SK-N-SH (cell line): ENCODE measurements around the gene ANO10. TPM values are rescaled to one million over a fixed set of nuclear protein-coding genes. Genes with fewer than 3 reads are reported as not detected.
"Not testable (repeated sequence)": the region's sequence is repeated elsewhere in the genome, so short reads cannot be mapped to it uniquely, and the experiment has no call there.

Experiments used
- CTCF ChIA-PET: fragments of 300-600, 350-600 bp; formaldehyde crosslinking; extraction: SDS; loops from one replicate; lab custom pipeline; 2021; lab: Yijun Ruan, JAX
- POLR2A ChIA-PET: fragments of 350-600 bp; sonication (Branson Sonifier 250); formaldehyde crosslinking; extraction: SDS; loops from one replicate; lab custom pipeline; 2020; ENCODE audit warnings: antibody characterized with exemption, inconsistent platforms; lab: Yijun Ruan, JAX
- DNase-seq: peaks from one replicate; pipeline ENCODE4 v3.0.0; 2012
- H2AFZ ChIP-seq: fragments of 200-600 bp; sonication (generic); 2 replicates; pipeline ENCODE4 v1.8.1; 2016; ENCODE audit warnings: antibody characterized with exemption, mild to moderate bottlenecking, low read depth
- H3F3A ChIP-seq: fragments of 200-600 bp; sonication (generic); replicated peaks from 2 replicates; pipeline ENCODE3; 2016; ENCODE audit warnings: antibody characterized with exemption, mild to moderate bottlenecking; ENCODE audit not compliant: insufficient read depth
- H3K27ac ChIP-seq, 2 experiments: fragments of 200-500 bp in 1 of 2; fragments of 200-600 bp in 1 of 2; sonication (Bioruptor generic) in 1 of 2; sonication (generic), shearing (Covaris generic) in 1 of 2; 2 replicates each; pipeline versions ENCODE4 v1.5.1 to v1.6.1; 2014 to 2016; ENCODE audit warnings: low read depth in 2 of 2, inconsistent platforms in 1 of 2, low read length in 1 of 2, mild to moderate bottlenecking in 1 of 2, mixed read lengths in 1 of 2
- H3K27me3 ChIP-seq: fragments of 200-600 bp; sonication (generic), shearing (Covaris generic); 2 replicates; pipeline ENCODE4 v1.6.1; 2016; ENCODE audit warnings: mixed run types; ENCODE audit not compliant: insufficient read depth
- H3K36me3 ChIP-seq, 2 experiments: fragments of 200-500 bp in 1 of 2; fragments of 200-600 bp in 1 of 2; sonication (Bioruptor generic) in 1 of 2; sonication (generic) in 1 of 2; replicated peaks in 1 of 2; 2 replicates each; pipeline versions ENCODE3 to v1.5.1; 2014 to 2016; ENCODE audit warnings: low read length in 1 of 2, mild to moderate bottlenecking in 1 of 2; ENCODE audit not compliant: insufficient read depth in 2 of 2, control insufficient read depth in 1 of 2
- H3K4me1 ChIP-seq, 2 experiments: fragments of 200-500 bp in 1 of 2; fragments of 200-600 bp in 1 of 2; sonication (Bioruptor generic) in 1 of 2; sonication (generic), shearing (Covaris generic) in 1 of 2; 2 replicates each; pipeline versions ENCODE4 v1.5.1 to v1.6.1; 2014 to 2016; ENCODE audit warnings: low read depth in 1 of 2, low read length in 1 of 2, mixed run types in 1 of 2; ENCODE audit not compliant: insufficient read depth in 2 of 2, control insufficient read depth in 1 of 2
- H3K4me2 ChIP-seq: fragments of 200-600 bp; sonication (generic), shearing (Covaris generic); 2 replicates; pipeline ENCODE4 v1.6.1; 2017; ENCODE audit warnings: mixed run types
- H3K4me3 ChIP-seq, 2 experiments: fragments of 200-500 bp in 1 of 2; fragments of 200-600 bp in 1 of 2; sonication (Bioruptor generic) in 1 of 2; sonication (generic), shearing (Covaris generic) in 1 of 2; 2 replicates each; pipeline versions ENCODE4 v1.5.1 to v1.8.1; 2014 to 2016; ENCODE audit warnings: low read depth in 2 of 2, inconsistent platforms in 1 of 2, low read length in 1 of 2, mild to moderate bottlenecking in 1 of 2, mixed read lengths in 1 of 2, moderate library complexity in 1 of 2
- H3K79me2 ChIP-seq: fragments of 200-600 bp; sonication (generic); 2 replicates; pipeline ENCODE4 v1.8.1; 2017; ENCODE audit warnings: mild to moderate bottlenecking; ENCODE audit not compliant: insufficient read depth
- H3K9ac ChIP-seq: fragments of 200-600 bp; sonication (generic); 2 replicates; pipeline ENCODE4 v1.6.1; 2017; ENCODE audit warnings: mixed run types
- H3K9me2 ChIP-seq: fragments of 200-600 bp; sonication (generic); 2 replicates; pipeline ENCODE4 v1.6.1; 2017; ENCODE audit warnings: mixed run types
- H3K9me3 ChIP-seq: fragments of 200-600 bp; sonication (generic); 2 replicates; pipeline ENCODE4 v1.6.1; 2017; ENCODE audit warnings: mixed run types, mild to moderate bottlenecking, moderate library complexity
- H4K20me1 ChIP-seq: fragments of 200-600 bp; sonication (generic); 2 replicates; pipeline ENCODE4 v1.6.1; 2017; ENCODE audit warnings: mild to moderate bottlenecking, mixed run types; ENCODE audit not compliant: insufficient read depth
- CTCF ChIP-seq: fragments of 200-600 bp; sonication (generic); IDR thresholded peaks from 2 replicates; pipeline ENCODE4 v1.6.1; 2017; ENCODE audit warnings: antibody characterized with exemption, mild to moderate bottlenecking, moderate library complexity
- ELF1 ChIP-seq: IDR thresholded peaks from 2 replicates; pipeline ENCODE4 v1.4.0; 2012
- FOSL2 ChIP-seq: IDR thresholded peaks from 2 replicates; pipeline ENCODE4 v1.4.0; 2012; ENCODE audit warnings: low read depth, mild to moderate bottlenecking, moderate library complexity, borderline replicate concordance
- JUND ChIP-seq: IDR thresholded peaks from 2 replicates; pipeline ENCODE4 v1.4.0; 2012
- MEF2A ChIP-seq: IDR thresholded peaks from 2 replicates; pipeline ENCODE4 v1.4.0; 2012; ENCODE audit warnings: low read depth, borderline replicate concordance
- NFIC ChIP-seq: IDR thresholded peaks from 2 replicates; pipeline ENCODE4 v1.4.0; 2012; ENCODE audit warnings: borderline replicate concordance
- PBX3 ChIP-seq: IDR thresholded peaks from 2 replicates; pipeline ENCODE4; 2012
- RAD21 ChIP-seq: IDR thresholded peaks from 2 replicates; pipeline ENCODE4 v1.6.1; 2012; ENCODE audit warnings: mild to moderate bottlenecking, low read length
- RXRA ChIP-seq: IDR thresholded peaks from 2 replicates; pipeline ENCODE4 v1.4.0; 2012; ENCODE audit warnings: low read depth, mild to moderate bottlenecking, borderline replicate concordance
- SIN3A ChIP-seq: IDR thresholded peaks from 2 replicates; pipeline ENCODE4 v1.6.1; 2012; ENCODE audit warnings: low read depth, mild to moderate bottlenecking, low read length, moderate library complexity, borderline replicate concordance
- USF2 ChIP-seq: fragments of 150-350 bp; IDR thresholded peaks from 2 replicates; pipeline ENCODE4 v1.6.1; 2017; ENCODE audit warnings: antibody characterized with exemption, low read length, low read depth, borderline replicate concordance
- ZBTB33 ChIP-seq: IDR thresholded peaks from 2 replicates; pipeline ENCODE4 v1.4.0; 2012; ENCODE audit warnings: low read depth, borderline replicate concordance
- WGBS: methylation state at CpG from one replicate; pipeline ENCODE4 v1.1.6; 2017; ENCODE audit warnings: low lambda C conversion rate; 5-methylcytosine and 5-hydroxymethylcytosine counted together
- polyA plus RNA-seq, 3 experiments: library from polyadenylated mRNA; depleted of rRNA; stranded (reverse); fragments of >200 nt; gene quantifications; 2 replicates each; pipeline ENCODE4 v1.2.3, GENCODE V29; 2012
- TF ChIP-seq, protein P1 (sequence below): IDR thresholded peaks from 2 replicates; pipeline ENCODE4 v1.6.1; 2012; ENCODE audit warnings: mild to moderate bottlenecking, low read depth, low read length, moderate library complexity

ANO10 gene
- polyA plus RNA-seq, 1 of the 3 experiments (the other 2 are of a cell fraction): 16.8 TPM

DNA sequence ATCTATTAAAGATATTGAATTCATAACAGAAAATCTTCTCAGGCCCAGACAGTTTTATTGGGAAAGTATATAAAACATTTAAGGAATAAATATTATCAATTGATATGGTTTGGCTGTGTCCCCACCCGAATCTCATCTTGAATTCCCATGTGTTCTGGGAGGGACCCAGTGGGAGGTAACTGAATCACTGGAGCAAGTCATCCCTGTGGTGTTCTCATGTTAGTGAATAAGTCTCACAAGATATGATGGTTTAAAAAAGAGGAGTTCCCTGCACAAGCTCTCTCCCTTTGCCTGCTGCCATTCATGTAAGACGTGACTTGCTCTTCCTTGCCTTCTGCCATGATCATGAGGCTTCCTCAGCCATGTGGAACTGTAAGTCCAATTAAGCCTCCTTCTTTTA, 160.5 kb downstream of the ANO10 start (continued):
- no peak for TF ChIP-seq RAD21
- no peak for TF ChIP-seq ZBTB33
- TF ChIP-seq, all 33 proteins: peak for 0

DNA sequence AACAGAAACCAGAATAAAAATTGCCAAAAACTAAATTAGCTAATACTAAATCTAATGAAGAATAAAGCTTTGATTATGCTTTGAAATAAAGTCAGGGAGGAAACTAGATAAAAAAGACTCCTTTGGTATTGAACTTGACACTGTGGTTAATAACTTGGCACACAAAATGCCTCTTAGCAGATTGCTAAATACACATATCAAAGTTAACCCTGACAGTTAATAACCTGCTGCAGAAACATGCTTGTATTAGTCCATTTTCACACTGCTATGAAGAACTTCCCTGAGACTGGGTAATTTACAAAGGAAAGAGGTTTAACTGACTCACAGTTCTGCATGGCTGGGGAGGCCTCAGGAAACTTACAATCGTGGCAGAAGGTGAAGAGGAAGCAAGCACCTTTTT, 164.8 kb downstream of the ANO10 start:
- H3K4me1 ChIP-seq: not testable (repeated sequence)

GRCh38 chr3:43455233-43455632, 166.6 kb downstream of the ANO10 start:
- DNase-seq: no peak
- H3K27ac ChIP-seq: no peak overlapping the region
- no peaks in the 10 kb centered on the region for H3K9me2 ChIP-seq
- H3K79me2 ChIP-seq: no peaks in the 10 kb centered on the region
- no peak overlapping the region for H3K4me3 ChIP-seq
- H2AFZ ChIP-seq: no peak overlapping the region
- POLR2A ChIA-PET: no interaction called here
- no peaks in the 10 kb centered on the region for H3K27me3 ChIP-seq
- H3K9ac ChIP-seq: no peak overlapping the region
- H4K20me1 ChIP-seq: no peaks in the 10 kb centered on the region
- H3K9me3 ChIP-seq: no peaks in the 10 kb centered on the region
- peaks cover 0 to 4% of the 10 kb centered on the region in 2 experiments for H3K36me3 ChIP-seq
- peaks cover 4% of the 10 kb centered on the region for H3F3A ChIP-seq
- CTCF ChIA-PET: no interaction called here
- no peak overlapping the region for H3K4me2 ChIP-seq
- WGBS: 37% methylated on average over 1 of the region's 1 CpG
- H3K4me1 ChIP-seq: no peaks in the 10 kb centered on the region
- TF ChIP-seq FOSL2 (peak; percentile 67), ELF1 (no peak), PBX3 (0 out of 2 replicates have a peak, but pooled peaks have one; percentile 34), SIN3A (no peak), JUND (peak; percentile 16; the same call in 1 of the 2 replicates), RXRA (peak; percentile 70; the same call in 1 of the 2 replicates), USF2 (no peak), CTCF (no peak), ZBTB33 (no peak), NFIC (no peak), MEF2A (no peak)
- TF ChIP-seq, protein P1, sequence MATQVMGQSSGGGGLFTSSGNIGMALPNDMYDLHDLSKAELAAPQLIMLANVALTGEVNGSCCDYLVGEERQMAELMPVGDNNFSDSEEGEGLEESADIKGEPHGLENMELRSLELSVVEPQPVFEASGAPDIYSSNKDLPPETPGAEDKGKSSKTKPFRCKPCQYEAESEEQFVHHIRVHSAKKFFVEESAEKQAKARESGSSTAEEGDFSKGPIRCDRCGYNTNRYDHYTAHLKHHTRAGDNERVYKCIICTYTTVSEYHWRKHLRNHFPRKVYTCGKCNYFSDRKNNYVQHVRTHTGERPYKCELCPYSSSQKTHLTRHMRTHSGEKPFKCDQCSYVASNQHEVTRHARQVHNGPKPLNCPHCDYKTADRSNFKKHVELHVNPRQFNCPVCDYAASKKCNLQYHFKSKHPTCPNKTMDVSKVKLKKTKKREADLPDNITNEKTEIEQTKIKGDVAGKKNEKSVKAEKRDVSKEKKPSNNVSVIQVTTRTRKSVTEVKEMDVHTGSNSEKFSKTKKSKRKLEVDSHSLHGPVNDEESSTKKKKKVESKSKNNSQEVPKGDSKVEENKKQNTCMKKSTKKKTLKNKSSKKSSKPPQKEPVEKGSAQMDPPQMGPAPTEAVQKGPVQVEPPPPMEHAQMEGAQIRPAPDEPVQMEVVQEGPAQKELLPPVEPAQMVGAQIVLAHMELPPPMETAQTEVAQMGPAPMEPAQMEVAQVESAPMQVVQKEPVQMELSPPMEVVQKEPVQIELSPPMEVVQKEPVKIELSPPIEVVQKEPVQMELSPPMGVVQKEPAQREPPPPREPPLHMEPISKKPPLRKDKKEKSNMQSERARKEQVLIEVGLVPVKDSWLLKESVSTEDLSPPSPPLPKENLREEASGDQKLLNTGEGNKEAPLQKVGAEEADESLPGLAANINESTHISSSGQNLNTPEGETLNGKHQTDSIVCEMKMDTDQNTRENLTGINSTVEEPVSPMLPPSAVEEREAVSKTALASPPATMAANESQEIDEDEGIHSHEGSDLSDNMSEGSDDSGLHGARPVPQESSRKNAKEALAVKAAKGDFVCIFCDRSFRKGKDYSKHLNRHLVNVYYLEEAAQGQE: no peak

More for the DNA sequence above, 164.8 kb downstream of the ANO10 start:
- H3K9me3 ChIP-seq, H3K9ac ChIP-seq, CTCF ChIA-PET, H3K4me2 ChIP-seq, DNase-seq, H3K27me3 ChIP-seq, H3K4me3 ChIP-seq, H3K27ac ChIP-seq, POLR2A ChIA-PET, H4K20me1 ChIP-seq, H3K36me3 ChIP-seq, H2AFZ ChIP-seq, H3K9me2 ChIP-seq, H3K79me2 ChIP-seq, H3F3A ChIP-seq: not testable (repeated sequence)
- 100% methylated on average over 1 of the region's 1 CpG for WGBS
